H9 (cell line): ENCODE measurements around the gene WDHD1. TPM values are rescaled to one million over a fixed set of nuclear protein-coding genes. Genes with fewer than 3 reads are reported as not detected.

Experiments used
- DNase-seq: peaks from one replicate; pipeline ENCODE4 v3.0.0-alpha.2; 2017
- H2AFZ ChIP-seq: one replicate; pipeline ENCODE4 v1.6.1; 2013; ENCODE audit warnings: mild to moderate bottlenecking, low read length, control low read depth, moderate library complexity
- H2AK5ac ChIP-seq: 2 replicates; pipeline ENCODE4 v1.6.1; 2013; ENCODE audit warnings: low read length, control low read depth, mixed read lengths; ENCODE audit not compliant: insufficient read length
- H2BK120ac ChIP-seq: one replicate; pipeline ENCODE4 v1.6.1; 2013; ENCODE audit warnings: low read depth, mild to moderate bottlenecking, low read length, control low read depth, inconsistent platforms; ENCODE audit not compliant: poor library complexity, severe bottlenecking
- H2BK12ac ChIP-seq: 2 replicates; pipeline ENCODE4 v1.6.1; 2013; ENCODE audit warnings: low read length, control low read depth, mixed read lengths, low read depth; ENCODE audit not compliant: insufficient read length
- H2BK15ac ChIP-seq: 2 replicates; pipeline ENCODE4 v1.6.1; 2013; ENCODE audit warnings: low read depth, low read length, control low read depth
- H2BK20ac ChIP-seq: one replicate; pipeline ENCODE4 v1.6.1; 2013; ENCODE audit warnings: low read depth, mild to moderate bottlenecking, low read length, control low read depth, inconsistent platforms; ENCODE audit not compliant: poor library complexity, severe bottlenecking
- H2BK5ac ChIP-seq: 2 replicates; pipeline ENCODE4 v1.6.1; 2013; ENCODE audit warnings: low read length, control low read depth, mixed read lengths; ENCODE audit not compliant: insufficient read length
- H3K14ac ChIP-seq: 2 replicates; pipeline ENCODE4 v1.6.1; 2013; ENCODE audit warnings: low read length, control low read depth; ENCODE audit not compliant: insufficient read depth
- H3K18ac ChIP-seq: 2 replicates; pipeline ENCODE4 v1.6.1; 2013; ENCODE audit warnings: low read depth, mild to moderate bottlenecking, mixed read lengths, low read length, control low read depth; ENCODE audit not compliant: insufficient read length
- H3K23ac ChIP-seq: 2 replicates; pipeline ENCODE4 v1.6.1; 2013; ENCODE audit warnings: low read length, control low read depth, mixed read lengths, low read depth; ENCODE audit not compliant: insufficient read length
- H3K23me2 ChIP-seq: 2 replicates; pipeline ENCODE4 v1.6.1; 2013; ENCODE audit warnings: low read depth, mild to moderate bottlenecking, mixed read lengths, low read length, control low read depth; ENCODE audit not compliant: insufficient read length, poor library complexity, severe bottlenecking
- H3K27ac ChIP-seq: 2 replicates; pipeline ENCODE4 v1.5.1; 2013; ENCODE audit warnings: low read length, control low read depth, mixed read lengths, low read depth; ENCODE audit not compliant: insufficient read length
- H3K27me3 ChIP-seq: 2 replicates; pipeline ENCODE4 v1.6.1; 2013; ENCODE audit warnings: low read length, control low read depth, inconsistent platforms; ENCODE audit not compliant: insufficient read depth
- H3K4ac ChIP-seq: 2 replicates; pipeline ENCODE4 v1.6.1; 2013; ENCODE audit warnings: low read depth, mild to moderate bottlenecking, control low read depth, inconsistent platforms, low read length, moderate library complexity
- H3K4me1 ChIP-seq: 2 replicates; pipeline ENCODE4 v1.6.1; 2013; ENCODE audit warnings: low read length, control low read depth, inconsistent platforms; ENCODE audit not compliant: insufficient read depth
- H3K4me2 ChIP-seq: 2 replicates; pipeline ENCODE4 v1.6.1; 2013; ENCODE audit warnings: low read length, control low read depth, mixed read lengths; ENCODE audit not compliant: insufficient read length, insufficient read depth
- H3K56ac ChIP-seq: 2 replicates; pipeline ENCODE4 v1.6.1; 2013; ENCODE audit warnings: low read depth, mild to moderate bottlenecking, mixed read lengths, low read length, control low read depth; ENCODE audit not compliant: insufficient read length
- H3K79me1 ChIP-seq: 2 replicates; pipeline ENCODE4 v1.6.1; 2013; ENCODE audit warnings: low read depth, mild to moderate bottlenecking, moderate library complexity, low read length, control low read depth, inconsistent platforms; ENCODE audit not compliant: insufficient read depth, poor library complexity, severe bottlenecking
- H3K79me2 ChIP-seq: 2 replicates; pipeline ENCODE4 v1.6.1; 2013; ENCODE audit warnings: low read length, control low read depth, inconsistent platforms; ENCODE audit not compliant: insufficient read depth
- H3K9ac ChIP-seq: 2 replicates; pipeline ENCODE4 v1.6.1; 2013; ENCODE audit warnings: low read length, control low read depth, mixed read lengths; ENCODE audit not compliant: insufficient read length; ENCODE audit errors: extremely low read depth
- H3K9me3 ChIP-seq: one replicate; pipeline ENCODE4 v1.6.1; 2013; ENCODE audit warnings: low read depth, low read length, inconsistent platforms; ENCODE audit not compliant: control insufficient read depth
- H3T11ph ChIP-seq: one replicate; pipeline ENCODE4 v1.6.1; 2013; ENCODE audit warnings: mild to moderate bottlenecking, low read length, control low read depth, inconsistent platforms
- H4K20me1 ChIP-seq: one replicate; pipeline ENCODE4 v1.6.1; 2013; ENCODE audit not compliant: control insufficient read depth, insufficient read length, insufficient read depth
- H4K5ac ChIP-seq: 2 replicates; pipeline ENCODE4 v1.6.1; 2013; ENCODE audit warnings: low read depth, mild to moderate bottlenecking, mixed read lengths, low read length, control low read depth; ENCODE audit not compliant: insufficient read length
- H4K8ac ChIP-seq: replicated peaks from 2 replicates; pipeline ENCODE4 v1.6.1; 2013; ENCODE audit warnings: low read length, control low read depth, mixed read lengths, low read depth; ENCODE audit not compliant: insufficient read length
- H4K91ac ChIP-seq: 2 replicates; pipeline ENCODE4 v1.6.1; 2013; ENCODE audit warnings: low read depth, mild to moderate bottlenecking, moderate library complexity, mixed read lengths, low read length, control low read depth; ENCODE audit not compliant: insufficient read length
- H3K27ac Mint-ChIP-seq, 3 experiments: 2 replicates in 2 of 3; 3 replicates in 1 of 3; pipeline ENCODE4 v1.8.0; 2020 to 2021; ENCODE audit warnings: mixed read lengths in 3 of 3, mild to moderate bottlenecking in 1 of 3, moderate library complexity in 1 of 3
- H3K27me3 Mint-ChIP-seq: 2 replicates; pipeline ENCODE4 v1.8.0; 2021; ENCODE audit warnings: low read depth, mild to moderate bottlenecking, moderate library complexity, mixed read lengths
- H3K36me3 Mint-ChIP-seq, 3 experiments: 2 replicates in 2 of 3; 3 replicates in 1 of 3; pipeline ENCODE4 v1.8.0; 2020 to 2021; ENCODE audit warnings: low read depth in 3 of 3, mixed read lengths in 3 of 3; ENCODE audit not compliant: insufficient read depth in 1 of 3
- H3K4me1 Mint-ChIP-seq, 2 experiments: 2 replicates each; pipeline ENCODE4 v1.8.0; 2020; ENCODE audit warnings: mixed read lengths in 2 of 2
- H3K4me3 Mint-ChIP-seq, 2 experiments: 2 replicates in 1 of 2; 3 replicates in 1 of 2; pipeline ENCODE4 v1.8.0; 2020 to 2021; ENCODE audit warnings: mild to moderate bottlenecking in 2 of 2, mixed read lengths in 2 of 2, moderate library complexity in 1 of 2
- H3K9me3 Mint-ChIP-seq, 2 experiments: 2 replicates in 1 of 2; 3 replicates in 1 of 2; pipeline ENCODE4 v1.8.0; 2020; ENCODE audit warnings: mild to moderate bottlenecking in 2 of 2, mixed read lengths in 2 of 2, moderate library complexity in 1 of 2
- CTCF ChIP-seq: fragments of 200-600 bp; sonication (generic); conservative IDR thresholded peaks from 3 replicates; pipeline ENCODE4 v1.8.0; 2021; ENCODE audit warnings: antibody characterized with exemption, mild to moderate bottlenecking
- WGBS: extraction: QIAGEN DNeasy Blood & Tissue Kit; methylation state at CpG from one replicate; pipeline ENCODE4 v1.1.7; 2013; ENCODE audit warnings: missing lambda C conversion rate, low lambda C conversion rate, mixed read lengths; ENCODE audit not compliant: insufficient read length; ENCODE audit errors: extremely low coverage; 5-methylcytosine and 5-hydroxymethylcytosine counted together
- total RNA-seq: library from RNA; stranded (reverse); gene quantifications from 2 replicates; pipeline ENCODE4 v1.2.1, GENCODE V29; 2021

The WDHD1 gene
- total RNA-seq, 1 experiment from 2014 or later: 93.7 TPM

- no peak overlapping the region for H4K8ac ChIP-seq
- Mint-ChIP-seq H3K36me3 (peaks cover 16 to 35% (median 31%) of the 10 kb centered on the region in 3 experiments; a peak in 6 of 7 replicates), H3K4me1 (peaks cover 30% of the 10 kb centered on the region in 2 experiments), H3K27ac (no peak overlapping the region; a peak in 1 of 7 replicates), H3K27me3 (no peaks in the 10 kb centered on the region), H3K9me3 (no peaks in the 10 kb centered on the region; a peak in 1 of 5 replicates), H3K4me3 (peak overlapping the region in 1 of 2 experiments; percentile 54; a peak in 1 of 5 replicates)
- no peak overlapping the region for H2BK5ac ChIP-seq
- no peak overlapping the region for H3K18ac ChIP-seq
- H4K91ac ChIP-seq: no peak overlapping the region
- H2AK5ac ChIP-seq: no peak overlapping the region
- H4K20me1 ChIP-seq: no peaks in the 10 kb centered on the region
- no peak overlapping the region for H3K23ac ChIP-seq
- H3K27me3 ChIP-seq: no peaks in the 10 kb centered on the region
- no peak overlapping the region for H3K9ac ChIP-seq
- H3K4ac ChIP-seq: no peak overlapping the region
- 100% methylated on average over 1 of the region's 13 CpGs for WGBS
- no peak overlapping the region for H2BK20ac ChIP-seq
- no peak overlapping the region for H4K5ac ChIP-seq
- H3K14ac ChIP-seq: no peak overlapping the region
- no peak overlapping the region for H2BK120ac ChIP-seq
- H3K79me2 ChIP-seq: peaks cover 30% of the 10 kb centered on the region; the same call in 1 of the 2 replicates
- H2BK12ac ChIP-seq: no peak overlapping the region
- H2BK15ac ChIP-seq: no peak overlapping the region
- H2AFZ ChIP-seq: no peak overlapping the region
- no peak for TF ChIP-seq CTCF
- no peak overlapping the region for H3K4me2 ChIP-seq
- no peak for DNase-seq
- no peak overlapping the region for H3K56ac ChIP-seq
- peaks cover 10% of the 10 kb centered on the region for H3K23me2 ChIP-seq
- H3K79me1 ChIP-seq: peaks cover 10% of the 10 kb centered on the region
- no peaks in the 10 kb centered on the region for H3K9me3 ChIP-seq
- no peak overlapping the region for H3K27ac ChIP-seq
- H3T11ph ChIP-seq: no peak overlapping the region
- H3K4me1 ChIP-seq: no peaks in the 10 kb centered on the region; the same call in 1 of the 2 replicates
These were observed 27.2 kb upstream of the WDHD1 start for GRCh38 chr14:55054098-55054497.
